Measurements from ENCODE around the gene BUB3.

BUB3 gene

DNA sequence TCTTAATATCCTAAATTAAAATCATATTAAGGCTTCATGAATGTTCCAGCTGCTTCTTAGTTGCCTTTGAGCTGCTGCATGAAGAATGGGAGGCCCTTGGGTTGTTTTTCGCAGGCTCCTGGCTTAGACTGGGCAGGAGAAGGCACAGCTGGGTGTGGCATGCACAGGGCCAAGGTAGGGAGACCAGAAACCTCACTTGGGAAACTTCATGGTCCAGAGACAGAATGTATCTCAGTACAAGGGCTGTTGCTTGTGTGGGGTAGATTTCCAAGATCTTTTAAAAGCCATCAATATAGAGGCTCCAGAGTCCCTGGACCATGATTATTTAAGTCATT lies 49.9 kb downstream of the BUB3 start:
- DNase-seq (ENCODE audit: low spot score) = no peak

DNA sequence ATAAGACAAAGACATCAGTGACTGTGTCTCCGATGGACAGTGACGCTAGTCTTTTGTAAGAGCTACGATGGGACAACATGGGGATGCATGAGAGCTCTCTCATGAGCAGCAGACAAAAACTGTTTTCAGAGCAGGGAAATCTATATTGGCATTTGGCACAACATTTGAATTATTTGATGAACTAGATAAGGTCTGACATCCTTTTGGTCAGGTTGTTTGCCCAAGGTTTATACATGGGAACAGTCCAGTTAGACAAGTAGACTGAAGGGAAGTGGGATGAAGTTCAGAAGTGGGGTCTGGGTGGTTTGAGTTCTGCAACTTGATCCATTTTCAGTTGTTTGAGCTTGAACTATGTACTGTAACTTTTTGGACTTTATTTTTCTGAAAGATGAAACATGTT lies 50.8 kb downstream of the BUB3 start:
- no peak for DNase-seq (ENCODE audit: low spot score)

DNA sequence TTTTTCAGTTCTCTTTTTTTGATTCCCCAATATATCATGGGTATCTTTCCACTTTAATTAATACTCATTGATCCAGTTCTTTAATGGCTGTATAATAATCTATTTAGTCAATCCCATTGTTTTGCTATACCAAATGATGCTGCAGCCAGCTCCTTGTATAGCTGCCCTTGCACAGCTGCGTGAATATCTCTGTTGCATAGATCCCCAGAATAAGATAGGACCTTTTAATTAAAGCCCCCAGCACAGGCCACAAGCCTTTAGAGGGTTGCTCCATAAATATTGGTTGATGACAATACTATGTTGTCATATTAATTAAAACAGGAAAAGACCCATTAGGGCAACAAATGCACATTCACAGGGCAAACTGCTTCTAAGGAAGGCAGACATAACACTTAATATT lies 57.9 kb downstream of the BUB3 start:
- no peak for DNase-seq (ENCODE audit: low spot score)

DNA sequence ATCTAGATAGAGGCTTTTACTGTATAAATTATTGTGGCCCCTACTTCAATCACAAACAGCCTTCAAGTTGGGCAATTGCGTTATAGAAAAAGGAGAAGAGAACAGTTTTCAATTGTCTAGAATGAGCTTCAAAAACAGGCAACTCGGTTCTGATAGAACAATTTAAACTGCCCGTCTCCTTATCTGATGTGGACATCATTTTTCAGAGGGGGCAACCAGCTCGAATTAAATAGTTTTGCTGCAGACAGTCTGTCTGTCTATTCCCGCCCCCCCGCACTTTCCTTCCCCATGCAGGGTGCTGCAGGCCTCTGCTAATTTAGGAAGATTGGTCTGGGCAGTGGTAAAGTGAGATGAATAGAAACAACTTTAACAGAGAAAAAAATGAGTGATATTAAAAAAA lies 58.4 kb downstream of the BUB3 start:
- no peak for DNase-seq (ENCODE audit: low spot score)

DNA sequence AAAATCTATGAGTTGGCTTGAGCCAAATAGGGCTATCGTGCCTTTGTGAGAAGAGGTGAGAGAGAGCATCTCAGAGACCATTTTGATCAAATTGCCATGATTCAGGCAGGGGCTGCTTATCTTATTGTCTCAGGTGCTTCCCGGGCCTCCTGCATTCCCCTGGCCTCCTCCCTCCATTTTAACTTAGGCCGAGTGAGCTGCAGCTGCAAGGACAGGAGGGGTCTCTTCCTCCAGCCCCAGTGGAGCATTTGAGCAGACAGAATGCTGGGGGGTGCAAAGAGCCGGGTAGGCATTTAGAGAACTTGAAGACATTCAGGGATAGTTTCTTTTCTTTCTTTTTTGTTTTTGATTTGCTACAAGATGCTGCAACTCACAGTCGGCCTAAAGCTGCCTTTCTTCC lies 59.0 kb downstream of the BUB3 start:
- DNase-seq (ENCODE audit: low spot score) = no peak

Data from kidney tubule cell (primary cell).